Measurements from ENCODE around the gene PIKFYVE.

PIKFYVE gene

DNA sequence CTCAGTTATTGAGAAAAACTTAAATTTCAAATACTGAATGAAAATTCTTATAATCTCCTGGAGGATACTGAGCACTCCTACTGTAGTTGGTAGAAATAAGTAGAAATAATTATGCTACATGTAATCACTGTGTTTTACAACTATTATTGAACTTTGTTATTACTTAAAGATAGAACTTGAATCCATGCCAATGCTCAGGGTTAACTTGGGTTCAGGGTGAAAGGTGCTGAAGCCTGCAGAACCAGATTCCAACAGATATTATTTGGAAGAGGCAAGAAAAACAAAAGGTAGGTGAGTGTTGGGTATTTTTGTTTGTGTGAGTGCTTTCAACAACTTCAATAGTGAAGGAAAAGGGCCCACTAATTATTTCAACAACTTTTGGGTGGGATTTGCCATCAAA lies 21.6 kb upstream of the PIKFYVE start:
- Histone ChIP-seq H3K4me1 (ENCODE audit: control insufficient read depth, insufficient read depth, low read length) (no peaks in the 10 kb centered on the region), H3K36me3 (ENCODE audit: control insufficient read depth, insufficient read depth, low read length) (no peaks in the 10 kb centered on the region)

DNA sequence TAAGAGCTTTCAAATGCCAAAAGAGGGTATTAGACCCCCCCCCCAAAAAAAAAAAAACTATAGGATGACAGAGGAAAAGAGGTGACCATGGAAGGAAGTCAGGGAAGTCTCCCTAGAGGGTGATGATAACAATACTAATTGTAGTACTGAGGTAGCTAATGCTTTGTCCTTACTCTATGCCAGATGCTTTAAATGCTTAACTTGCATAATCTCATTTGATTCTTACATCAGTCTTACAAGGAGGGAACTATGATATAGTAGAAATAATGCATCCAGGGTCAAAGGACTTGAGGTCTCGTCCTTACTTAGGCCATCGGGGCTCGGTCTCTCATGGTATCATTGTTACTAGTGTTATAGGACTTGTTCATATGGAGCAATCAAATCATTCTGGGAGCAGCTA lies 20.3 kb upstream of the PIKFYVE start:
- Histone ChIP-seq H3K36me3 (ENCODE audit: control insufficient read depth, insufficient read depth, low read length) (no peaks in the 10 kb centered on the region), H3K4me1 (ENCODE audit: control insufficient read depth, insufficient read depth, low read length) (no peaks in the 10 kb centered on the region), H3K27me3 (ENCODE audit: control insufficient read depth, insufficient read depth, low read length) (no peaks in the 10 kb centered on the region), H3K9me3 (ENCODE audit: control insufficient read depth, low read length) (no peaks in the 10 kb centered on the region), H3K4me3 (ENCODE audit: low read length) (no peak overlapping the region), H3K9ac (ENCODE audit: low read length) (no peak overlapping the region)

More for the DNA sequence above, 21.6 kb upstream of the PIKFYVE start:
- no peak overlapping the region for H3K9ac ChIP-seq (ENCODE audit: low read length)
- H3K4me3 ChIP-seq (ENCODE audit: low read length), result no peak overlapping the region
- no peaks in the 10 kb centered on the region for H3K9me3 ChIP-seq (ENCODE audit: control insufficient read depth, low read length)
- H3K27me3 ChIP-seq (ENCODE audit: control insufficient read depth, insufficient read depth, low read length), result no peaks in the 10 kb centered on the region

DNA sequence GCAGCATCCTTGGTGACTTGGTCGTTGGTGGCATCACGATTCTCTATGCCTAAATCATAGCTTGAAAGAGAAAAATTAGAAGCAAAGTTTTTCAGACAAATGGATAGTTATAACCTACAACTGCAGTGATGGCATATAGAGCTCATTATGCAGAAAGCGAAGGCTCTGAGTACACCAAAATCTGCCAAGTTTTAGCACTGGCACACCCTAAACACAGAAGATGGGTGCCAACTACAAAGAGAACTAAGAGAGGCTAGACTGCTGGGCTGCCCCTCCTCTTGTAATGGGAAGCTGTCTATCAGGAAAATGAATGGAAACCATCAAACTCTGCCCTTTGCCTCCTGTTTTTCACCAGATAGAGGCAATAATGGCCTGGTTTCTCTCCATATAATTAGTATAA lies 17.5 kb upstream of the PIKFYVE start:
- Histone ChIP-seq H3K9me3 (ENCODE audit: control insufficient read depth, low read length) (no peaks in the 10 kb centered on the region), H3K27me3 (ENCODE audit: control insufficient read depth, insufficient read depth, low read length) (no peaks in the 10 kb centered on the region), H3K36me3 (ENCODE audit: control insufficient read depth, insufficient read depth, low read length) (no peaks in the 10 kb centered on the region), H3K4me1 (ENCODE audit: control insufficient read depth, insufficient read depth, low read length) (peaks cover 11% of the 10 kb centered on the region), H3K9ac (ENCODE audit: low read length) (no peak overlapping the region), H3K4me3 (ENCODE audit: low read length) (no peak overlapping the region)

DNA sequence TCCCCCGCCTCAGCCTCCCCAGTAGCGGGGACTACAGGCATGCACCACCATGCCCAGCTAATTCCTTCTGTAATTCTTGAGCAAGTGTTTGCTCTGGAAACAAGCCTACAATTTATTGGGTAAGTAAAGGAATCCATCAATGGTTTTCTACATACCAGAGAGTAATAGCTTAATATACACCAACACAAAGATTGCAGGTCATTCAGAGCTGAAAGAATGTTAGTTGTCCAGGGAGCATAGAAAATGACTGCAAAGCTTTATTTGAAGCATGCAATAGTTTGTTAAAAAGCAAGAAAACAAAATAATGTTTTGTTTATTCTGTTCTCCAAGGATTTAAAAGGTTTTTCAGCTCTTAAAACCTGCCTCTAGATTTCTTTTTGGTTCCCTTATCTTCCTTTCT lies 16.8 kb upstream of the PIKFYVE start:
- H3K36me3 ChIP-seq (ENCODE audit: control insufficient read depth, insufficient read depth, low read length), result no peaks in the 10 kb centered on the region
- H3K4me1 ChIP-seq (ENCODE audit: control insufficient read depth, insufficient read depth, low read length), result peaks cover 11% of the 10 kb centered on the region

DNA sequence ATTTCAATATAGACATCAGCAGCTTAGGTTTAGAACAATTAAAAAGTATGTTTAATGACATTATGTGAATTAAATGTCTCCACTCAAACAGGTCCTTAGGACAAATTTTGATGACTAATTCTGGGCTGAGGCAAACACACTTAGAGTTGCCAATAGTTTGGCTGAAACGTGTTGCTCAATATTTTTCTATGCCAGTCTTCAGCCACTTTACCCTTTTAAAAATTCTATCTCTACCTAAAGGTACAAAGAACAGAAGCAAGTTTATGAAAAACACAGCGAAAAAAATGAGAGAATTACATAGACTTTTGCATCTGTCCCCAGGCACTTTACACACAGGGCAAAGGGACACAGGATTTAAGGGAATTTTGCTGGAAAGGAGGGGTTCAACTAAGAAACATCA lies 15.7 kb upstream of the PIKFYVE start:
- Histone ChIP-seq H3K9me3 (ENCODE audit: control insufficient read depth, low read length) (no peaks in the 10 kb centered on the region), H3K36me3 (ENCODE audit: control insufficient read depth, insufficient read depth, low read length) (no peaks in the 10 kb centered on the region), H3K27me3 (ENCODE audit: control insufficient read depth, insufficient read depth, low read length) (no peaks in the 10 kb centered on the region), H3K4me3 (ENCODE audit: low read length) (no peak overlapping the region), H3K9ac (ENCODE audit: low read length) (no peak overlapping the region), H3K4me1 (ENCODE audit: control insufficient read depth, insufficient read depth, low read length) (peaks cover 11% of the 10 kb centered on the region)

More for the DNA sequence above, 16.8 kb upstream of the PIKFYVE start:
- Histone ChIP-seq H3K27me3 (ENCODE audit: control insufficient read depth, insufficient read depth, low read length) (no peaks in the 10 kb centered on the region), H3K9me3 (ENCODE audit: control insufficient read depth, low read length) (no peaks in the 10 kb centered on the region), H3K4me3 (ENCODE audit: low read length) (no peak overlapping the region), H3K9ac (ENCODE audit: low read length) (no peak overlapping the region)

DNA sequence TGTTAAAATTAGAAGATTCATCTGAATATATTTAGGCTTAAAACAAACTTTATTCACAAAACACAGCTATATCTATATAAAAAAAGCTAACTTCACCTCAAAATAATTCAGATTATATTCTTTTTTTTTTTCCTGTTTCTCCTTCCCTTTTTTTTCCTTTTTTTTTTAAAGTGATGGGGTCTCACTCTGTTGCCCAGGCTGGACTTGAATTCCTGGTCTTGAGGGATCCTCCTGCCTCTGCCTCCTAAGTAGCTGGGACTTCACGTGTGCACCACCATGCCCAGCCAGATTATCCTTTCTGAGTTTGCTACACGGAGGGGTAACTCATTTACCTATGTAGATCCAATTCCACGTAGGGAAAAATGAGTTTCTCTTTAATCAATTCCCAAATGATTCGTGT lies 15.0 kb upstream of the PIKFYVE start:
- Histone ChIP-seq H3K36me3 (ENCODE audit: control insufficient read depth, insufficient read depth, low read length) (no peaks in the 10 kb centered on the region), H3K27me3 (ENCODE audit: control insufficient read depth, insufficient read depth, low read length) (no peaks in the 10 kb centered on the region), H3K4me1 (ENCODE audit: control insufficient read depth, insufficient read depth, low read length) (peaks cover 11% of the 10 kb centered on the region), H3K4me3 (ENCODE audit: low read length) (no peak overlapping the region), H3K9ac (ENCODE audit: low read length) (no peak overlapping the region), H3K9me3 (ENCODE audit: control insufficient read depth, low read length) (no peaks in the 10 kb centered on the region)

GRCh38 chr2:208252716-208253492 lies 13.2 kb upstream of the PIKFYVE start:
- Histone ChIP-seq H3K36me3 (ENCODE audit: control insufficient read depth, insufficient read depth, low read length) (no peaks in the 10 kb centered on the region), H3K27me3 (ENCODE audit: control insufficient read depth, insufficient read depth, low read length) (no peaks in the 10 kb centered on the region), H3K4me3 (ENCODE audit: low read length) (no peak overlapping the region), H3K4me1 (ENCODE audit: control insufficient read depth, insufficient read depth, low read length) (peaks cover 11% of the 10 kb centered on the region), H3K9me3 (ENCODE audit: control insufficient read depth, low read length) (no peaks in the 10 kb centered on the region), H3K9ac (ENCODE audit: low read length) (peak overlapping the region; percentile 38)

GRCh38 chr2:208253600-208254117 lies 12.4 kb upstream of the PIKFYVE start:
- H3K27me3 ChIP-seq (ENCODE audit: control insufficient read depth, insufficient read depth, low read length), result no peaks in the 10 kb centered on the region
- H3K9me3 ChIP-seq (ENCODE audit: control insufficient read depth, low read length), result no peaks in the 10 kb centered on the region
- H3K36me3 ChIP-seq (ENCODE audit: control insufficient read depth, insufficient read depth, low read length), result no peaks in the 10 kb centered on the region
- H3K4me1 ChIP-seq (ENCODE audit: control insufficient read depth, insufficient read depth, low read length), result peaks cover 11% of the 10 kb centered on the region
- peak overlapping the region; percentile 63 for H3K9ac ChIP-seq (ENCODE audit: low read length)
- peak overlapping the region; percentile 97 for H3K4me3 ChIP-seq (ENCODE audit: low read length)

DNA sequence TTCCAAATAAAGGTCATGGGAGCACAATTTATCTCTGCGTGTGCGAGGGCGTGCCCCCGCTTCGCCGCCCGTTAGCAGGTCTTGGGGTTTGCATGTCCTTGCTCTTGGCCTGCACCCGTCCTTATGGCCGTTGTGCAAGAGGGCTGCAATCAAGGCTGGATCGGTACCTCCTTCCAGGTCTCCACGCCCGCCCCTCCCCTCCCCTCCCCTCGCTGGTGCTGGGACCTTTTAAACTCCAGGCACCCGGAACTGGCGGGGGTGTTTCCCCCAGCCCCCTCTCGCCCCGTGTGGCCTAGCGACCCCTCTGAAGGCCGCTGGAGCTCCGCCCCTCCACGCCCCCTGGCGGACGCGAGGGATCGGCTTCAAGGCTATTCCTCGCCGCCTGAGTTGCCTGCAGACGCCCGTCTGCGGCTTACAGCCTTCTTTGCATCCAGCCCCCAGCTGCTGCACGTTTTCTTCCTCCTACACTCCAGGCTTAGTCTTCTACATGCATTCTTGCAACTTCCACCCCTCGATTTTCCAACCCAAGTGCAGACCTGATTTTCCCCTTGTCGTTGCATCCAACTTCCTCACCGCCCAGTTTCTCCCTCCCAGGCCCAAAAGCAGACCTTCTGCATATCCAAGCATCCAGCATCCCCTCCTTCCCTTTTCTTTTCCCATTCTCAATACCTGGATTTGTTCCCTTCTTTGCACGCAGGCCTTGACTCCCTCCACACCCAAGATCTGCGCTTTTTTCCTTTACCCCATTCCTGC lies 11.8 kb upstream of the PIKFYVE start:
- H3K9ac ChIP-seq (ENCODE audit: low read length), result peak overlapping the region; percentile 63
- no peaks in the 10 kb centered on the region for H3K36me3 ChIP-seq (ENCODE audit: control insufficient read depth, insufficient read depth, low read length)
- peak overlapping the region; percentile 97 for H3K4me3 ChIP-seq (ENCODE audit: low read length)
- H3K9me3 ChIP-seq (ENCODE audit: control insufficient read depth, low read length), result no peaks in the 10 kb centered on the region
- H3K4me1 ChIP-seq (ENCODE audit: control insufficient read depth, insufficient read depth, low read length), result peaks cover 11% of the 10 kb centered on the region
- H3K27me3 ChIP-seq (ENCODE audit: control insufficient read depth, insufficient read depth, low read length), result no peaks in the 10 kb centered on the region

DNA sequence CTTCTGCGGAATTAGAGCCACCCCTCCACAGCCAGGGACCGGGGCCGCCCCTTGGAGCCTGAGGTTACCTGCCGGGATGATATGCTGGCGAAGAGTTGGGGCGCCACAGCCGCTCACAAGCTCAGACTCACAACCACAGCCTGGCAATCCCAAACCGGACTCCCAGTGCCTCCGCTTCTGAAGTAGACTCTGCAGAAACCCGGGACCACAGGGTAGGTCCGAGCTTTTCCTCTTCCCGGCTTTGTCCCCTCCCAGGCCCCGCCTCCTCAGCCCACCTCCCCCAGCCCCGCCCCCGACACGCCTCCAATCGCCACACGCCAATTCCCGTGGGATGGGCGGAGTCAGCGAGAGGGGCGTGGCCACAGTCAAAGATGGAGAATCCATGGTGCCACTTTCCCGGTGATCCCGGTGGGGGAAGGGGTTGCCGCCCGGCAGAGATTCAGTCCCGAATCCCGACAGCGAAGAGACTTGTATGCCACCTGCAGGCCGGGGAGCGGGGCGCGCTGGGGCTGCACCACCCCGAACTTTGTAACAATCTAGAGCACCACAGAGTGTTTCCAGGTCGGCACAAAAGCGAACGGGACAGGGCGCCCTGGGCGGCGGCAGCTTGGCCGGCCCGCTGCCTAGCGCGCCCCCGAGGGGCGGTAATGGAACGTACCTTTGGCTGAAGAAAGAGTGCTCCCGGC lies 11.0 kb upstream of the PIKFYVE start, which contains the start of gene IDH1:
TSS of gene IDH1 (minus strand) at position 201 of the 686 bp plus-strand sequence. CDS start 3,520 bp downstream, outside the sequence.
- no peaks in the 10 kb centered on the region for H3K9me3 ChIP-seq (ENCODE audit: control insufficient read depth, low read length)
- H3K9ac ChIP-seq (ENCODE audit: low read length), result peak within 1 kb of the TSS; percentile 63
- no peaks in the 10 kb centered on the region for H3K27me3 ChIP-seq (ENCODE audit: control insufficient read depth, insufficient read depth, low read length)
- peaks cover 11% of the 10 kb centered on the region for H3K4me1 ChIP-seq (ENCODE audit: control insufficient read depth, insufficient read depth, low read length)
- peak within 1 kb of the TSS; percentile 97 for H3K4me3 ChIP-seq (ENCODE audit: low read length)
- no peaks in the 10 kb centered on the region for H3K36me3 ChIP-seq (ENCODE audit: control insufficient read depth, insufficient read depth, low read length)

DNA sequence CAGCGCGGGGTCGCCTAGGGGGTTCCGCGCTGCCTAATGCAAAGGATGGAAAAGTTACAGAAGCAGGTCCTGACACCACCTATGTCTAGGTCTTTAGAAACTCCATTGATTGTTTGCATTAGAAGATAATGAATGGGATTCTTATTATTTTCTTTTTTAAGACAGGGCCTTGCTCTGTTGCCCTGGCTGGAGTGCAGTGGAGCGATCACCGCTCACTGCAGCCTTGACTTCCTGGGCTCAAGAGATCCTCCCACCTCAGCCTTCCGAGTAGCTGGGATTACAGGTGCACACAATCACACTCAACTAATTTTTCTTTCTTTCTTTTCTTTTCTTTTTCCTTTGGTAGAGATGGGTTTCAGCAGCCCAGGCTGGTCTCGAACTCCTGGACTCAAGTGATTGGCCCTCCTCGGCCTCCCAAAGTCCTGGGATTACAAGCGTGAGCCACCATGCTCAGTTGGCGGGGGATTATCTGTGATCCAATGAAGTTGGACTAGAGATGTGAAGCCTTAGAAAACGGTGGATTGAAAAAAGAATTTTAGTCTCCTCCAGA lies 10.4 kb upstream of the PIKFYVE start:
- no peaks in the 10 kb centered on the region for H3K9me3 ChIP-seq (ENCODE audit: control insufficient read depth, low read length)
- peaks cover 11% of the 10 kb centered on the region for H3K4me1 ChIP-seq (ENCODE audit: control insufficient read depth, insufficient read depth, low read length)
- no peaks in the 10 kb centered on the region for H3K36me3 ChIP-seq (ENCODE audit: control insufficient read depth, insufficient read depth, low read length)
- no peaks in the 10 kb centered on the region for H3K27me3 ChIP-seq (ENCODE audit: control insufficient read depth, insufficient read depth, low read length)
- peak overlapping the region; percentile 60 for H3K9ac ChIP-seq (ENCODE audit: low read length)
- peak overlapping the region; percentile 97 for H3K4me3 ChIP-seq (ENCODE audit: low read length)
